GM12801 (cell line): ENCODE results near the gene STAB2.

Source experiments
- TF ChIP-seq, protein P1 (sequence below): IDR thresholded peaks from one replicate; pipeline ENCODE4 v1.5.1; 2011; ENCODE audit warnings: control low read depth; ENCODE audit not compliant: insufficient read length; ENCODE audit errors: extremely low read depth

The STAB2 gene

DNA sequence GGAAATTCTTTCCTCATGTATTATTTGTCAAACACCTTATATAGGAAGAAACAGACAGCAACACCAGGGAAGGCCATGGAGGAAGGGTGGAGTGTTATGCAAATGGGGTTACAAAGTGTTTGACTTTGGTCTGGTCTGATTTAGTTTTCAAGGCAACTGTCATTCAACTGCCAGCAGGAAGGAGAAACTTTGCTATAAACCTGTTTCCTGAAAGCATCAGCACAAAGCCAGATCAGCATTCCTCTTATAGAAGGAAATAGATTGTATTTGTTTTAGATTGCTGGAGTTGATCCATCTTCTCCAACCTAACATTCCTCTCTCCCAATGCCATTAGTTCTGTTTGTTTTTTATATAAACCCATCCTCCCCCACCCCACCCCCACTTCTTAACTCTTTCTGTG lies 65.7 kb downstream of the STAB2 start:
- TF ChIP-seq, protein P1, sequence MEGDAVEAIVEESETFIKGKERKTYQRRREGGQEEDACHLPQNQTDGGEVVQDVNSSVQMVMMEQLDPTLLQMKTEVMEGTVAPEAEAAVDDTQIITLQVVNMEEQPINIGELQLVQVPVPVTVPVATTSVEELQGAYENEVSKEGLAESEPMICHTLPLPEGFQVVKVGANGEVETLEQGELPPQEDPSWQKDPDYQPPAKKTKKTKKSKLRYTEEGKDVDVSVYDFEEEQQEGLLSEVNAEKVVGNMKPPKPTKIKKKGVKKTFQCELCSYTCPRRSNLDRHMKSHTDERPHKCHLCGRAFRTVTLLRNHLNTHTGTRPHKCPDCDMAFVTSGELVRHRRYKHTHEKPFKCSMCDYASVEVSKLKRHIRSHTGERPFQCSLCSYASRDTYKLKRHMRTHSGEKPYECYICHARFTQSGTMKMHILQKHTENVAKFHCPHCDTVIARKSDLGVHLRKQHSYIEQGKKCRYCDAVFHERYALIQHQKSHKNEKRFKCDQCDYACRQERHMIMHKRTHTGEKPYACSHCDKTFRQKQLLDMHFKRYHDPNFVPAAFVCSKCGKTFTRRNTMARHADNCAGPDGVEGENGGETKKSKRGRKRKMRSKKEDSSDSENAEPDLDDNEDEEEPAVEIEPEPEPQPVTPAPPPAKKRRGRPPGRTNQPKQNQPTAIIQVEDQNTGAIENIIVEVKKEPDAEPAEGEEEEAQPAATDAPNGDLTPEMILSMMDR: no peak

DNA sequence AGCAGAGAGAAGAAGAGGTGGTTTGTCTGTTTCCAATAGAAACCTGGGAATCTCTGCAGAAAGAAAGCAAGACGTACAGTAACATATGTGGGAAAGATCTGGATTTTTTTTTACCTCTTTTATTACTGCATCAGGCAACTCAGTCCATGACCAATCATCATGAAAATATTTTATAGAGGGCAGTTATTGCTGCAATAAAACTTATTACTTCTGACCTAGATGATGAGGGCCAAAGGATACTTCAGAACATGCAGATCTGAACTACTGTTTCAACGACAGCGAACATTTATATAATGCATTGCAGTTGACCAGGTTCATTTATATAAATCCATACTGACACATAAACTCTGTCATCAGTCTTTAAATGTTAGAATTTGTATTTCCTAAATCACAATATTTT lies 67.7 kb downstream of the STAB2 start:
- TF ChIP-seq, protein P1: no peak

DNA sequence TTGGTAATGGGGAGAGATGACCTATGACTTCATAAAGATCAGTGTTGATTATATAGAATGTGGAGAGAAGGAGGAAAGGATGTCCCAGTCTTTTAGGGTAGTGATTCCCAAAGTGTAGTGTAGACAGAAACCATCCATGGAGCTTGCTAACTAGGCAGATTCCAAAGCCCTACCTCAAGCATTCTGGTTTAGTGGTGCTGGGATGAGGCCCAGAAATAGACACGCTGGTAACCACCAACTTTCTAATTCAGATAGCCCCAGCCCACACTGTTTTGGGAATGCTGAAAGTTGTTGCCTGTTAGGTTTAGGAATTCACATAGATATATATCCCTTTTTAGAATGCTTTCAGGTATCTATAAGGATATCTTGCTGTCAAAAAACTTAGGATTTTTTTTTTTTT lies 69.2 kb downstream of the STAB2 start:
- TF ChIP-seq, protein P1: no peak

DNA sequence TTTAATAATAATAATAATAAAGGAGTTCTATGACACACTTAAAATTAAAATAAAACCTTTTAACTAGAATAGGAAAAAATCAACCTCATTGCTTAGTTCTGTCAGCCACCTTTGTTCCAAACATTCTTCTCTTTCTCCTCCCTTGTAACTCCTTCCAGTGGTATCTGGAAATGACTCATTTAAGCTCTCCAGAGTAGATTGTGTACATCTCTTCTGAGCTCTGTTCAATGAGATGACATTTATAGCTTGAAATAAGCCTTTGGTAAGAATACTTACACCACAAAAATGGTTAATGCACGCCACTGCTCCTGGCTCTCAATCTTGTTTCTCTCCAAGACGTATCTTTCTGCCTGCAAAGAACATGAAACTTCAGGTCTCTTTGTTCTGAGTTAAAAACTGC lies 70.3 kb downstream of the STAB2 start:
- TF ChIP-seq, protein P1: no peak

DNA sequence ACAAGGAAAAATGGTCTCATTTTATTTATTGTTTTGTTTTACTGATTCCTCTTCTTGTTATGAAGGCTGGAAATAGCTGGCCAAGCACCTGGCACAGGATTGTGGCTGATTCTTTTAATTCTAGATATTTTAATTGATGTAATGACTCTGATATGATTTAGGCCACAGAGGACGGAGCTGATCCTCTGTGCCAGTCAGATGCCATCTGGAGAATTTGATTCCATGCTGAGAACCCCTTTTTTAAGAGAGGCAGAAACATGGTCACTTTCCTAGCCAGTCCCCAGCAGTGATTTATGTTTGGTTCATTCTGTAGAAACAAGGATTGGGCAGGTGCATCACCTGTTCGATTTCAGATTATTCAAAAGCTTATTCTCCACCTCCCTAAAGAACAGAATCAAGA lies 77.6 kb downstream of the STAB2 start:
- TF ChIP-seq, protein P1: no peak

DNA sequence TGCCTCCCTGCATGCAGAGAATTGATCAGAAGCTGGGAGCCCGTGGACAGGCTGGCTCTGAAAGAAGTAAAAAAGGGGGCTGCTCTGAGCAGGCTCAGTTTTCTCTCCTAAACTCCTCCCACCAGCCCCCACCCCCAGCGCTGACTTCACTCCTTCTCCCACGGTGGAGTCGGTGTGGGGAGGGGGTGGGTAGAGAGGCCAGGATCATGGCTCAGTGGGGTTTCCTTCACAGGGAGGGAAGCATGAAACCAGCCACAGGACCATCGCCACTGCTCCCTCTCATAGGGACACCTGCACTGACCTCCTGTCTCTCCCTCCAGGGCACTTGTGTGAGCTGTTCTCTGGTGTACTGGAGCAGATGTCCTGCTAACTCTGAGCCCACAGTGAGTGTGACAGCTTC lies 78.9 kb downstream of the STAB2 start:
- TF ChIP-seq, protein P1: no peak

DNA sequence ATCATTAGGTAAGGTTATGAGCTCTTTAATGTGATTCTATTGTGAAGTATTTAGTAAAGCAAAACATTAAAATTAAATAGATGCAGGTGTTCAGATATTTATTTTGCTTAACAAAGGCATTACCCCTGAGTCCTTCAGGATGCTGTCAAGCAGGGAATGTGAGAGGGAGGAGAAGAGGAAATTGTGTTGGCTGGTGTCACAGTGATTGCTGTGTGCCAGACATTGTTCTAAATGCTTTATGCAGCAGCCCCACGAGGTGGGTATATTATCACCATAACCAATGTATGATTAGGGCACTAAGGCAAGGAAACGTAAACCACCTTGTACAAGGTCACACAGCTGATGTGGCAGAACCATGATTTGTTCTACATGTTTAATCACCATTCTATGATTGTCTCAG lies 80.1 kb downstream of the STAB2 start:
- TF ChIP-seq, protein P1: no peak

DNA sequence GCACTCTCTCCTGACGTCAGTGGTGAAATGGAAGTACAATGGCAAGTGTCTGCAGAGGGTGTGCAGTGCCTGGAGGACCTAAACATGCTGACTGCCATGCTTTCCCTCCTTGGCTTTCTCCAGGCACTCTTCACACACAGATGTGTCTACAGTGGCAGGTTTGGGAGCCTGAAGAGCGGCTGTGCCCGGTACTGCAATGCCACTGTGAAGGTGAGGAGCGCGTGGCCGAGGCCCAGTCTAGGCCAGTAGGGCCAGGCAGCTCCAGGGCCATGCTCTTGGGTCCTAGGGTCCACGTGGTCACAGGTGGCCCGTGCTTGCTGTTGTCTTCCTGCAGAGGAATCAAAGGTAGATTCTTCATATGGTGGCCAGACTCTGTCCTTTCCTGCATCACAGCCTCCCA lies 81.4 kb downstream of the STAB2 start:
- TF ChIP-seq, protein P1: no peak
